ENCODE measurements around the gene SLC9B2.

GRCh38 chr4:103108542-103108941, 32.0 kb upstream of the SLC9B2 start:
- TF ChIP-seq, protein P1, sequence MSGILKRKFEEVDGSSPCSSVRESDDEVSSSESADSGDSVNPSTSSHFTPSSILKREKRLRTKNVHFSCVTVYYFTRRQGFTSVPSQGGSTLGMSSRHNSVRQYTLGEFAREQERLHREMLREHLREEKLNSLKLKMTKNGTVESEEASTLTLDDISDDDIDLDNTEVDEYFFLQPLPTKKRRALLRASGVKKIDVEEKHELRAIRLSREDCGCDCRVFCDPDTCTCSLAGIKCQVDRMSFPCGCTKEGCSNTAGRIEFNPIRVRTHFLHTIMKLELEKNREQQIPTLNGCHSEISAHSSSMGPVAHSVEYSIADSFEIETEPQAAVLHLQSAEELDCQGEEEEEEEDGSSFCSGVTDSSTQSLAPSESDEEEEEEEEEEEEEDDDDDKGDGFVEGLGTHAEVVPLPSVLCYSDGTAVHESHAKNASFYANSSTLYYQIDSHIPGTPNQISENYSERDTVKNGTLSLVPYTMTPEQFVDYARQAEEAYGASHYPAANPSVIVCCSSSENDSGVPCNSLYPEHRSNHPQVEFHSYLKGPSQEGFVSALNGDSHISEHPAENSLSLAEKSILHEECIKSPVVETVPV (CRISPR knock-in tag; IDR thresholded peaks at IDR 0.05): no peak
- TF ChIP-seq, protein P2, sequence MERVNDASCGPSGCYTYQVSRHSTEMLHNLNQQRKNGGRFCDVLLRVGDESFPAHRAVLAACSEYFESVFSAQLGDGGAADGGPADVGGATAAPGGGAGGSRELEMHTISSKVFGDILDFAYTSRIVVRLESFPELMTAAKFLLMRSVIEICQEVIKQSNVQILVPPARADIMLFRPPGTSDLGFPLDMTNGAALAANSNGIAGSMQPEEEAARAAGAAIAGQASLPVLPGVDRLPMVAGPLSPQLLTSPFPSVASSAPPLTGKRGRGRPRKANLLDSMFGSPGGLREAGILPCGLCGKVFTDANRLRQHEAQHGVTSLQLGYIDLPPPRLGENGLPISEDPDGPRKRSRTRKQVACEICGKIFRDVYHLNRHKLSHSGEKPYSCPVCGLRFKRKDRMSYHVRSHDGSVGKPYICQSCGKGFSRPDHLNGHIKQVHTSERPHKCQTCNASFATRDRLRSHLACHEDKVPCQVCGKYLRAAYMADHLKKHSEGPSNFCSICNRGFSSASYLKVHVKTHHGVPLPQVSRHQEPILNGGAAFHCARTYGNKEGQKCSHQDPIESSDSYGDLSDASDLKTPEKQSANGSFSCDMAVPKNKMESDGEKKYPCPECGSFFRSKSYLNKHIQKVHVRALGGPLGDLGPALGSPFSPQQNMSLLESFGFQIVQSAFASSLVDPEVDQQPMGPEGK (CRISPR knock-in tag; IDR thresholded peaks at IDR 0.05; ENCODE audit: borderline replicate concordance): no peak
- TF ChIP-seq ZFP30 (CRISPR knock-in tag; IDR thresholded peaks at IDR 0.05) (no peak), ZNF8 (CRISPR knock-in tag; IDR thresholded peaks at IDR 0.05) (no peak), RARB (CRISPR knock-in tag; IDR thresholded peaks at IDR 0.05) (no peak), ZFP3 (CRISPR knock-in tag; IDR thresholded peaks at IDR 0.05) (no peak), TOX (CRISPR knock-in tag; IDR thresholded peaks at IDR 0.05; ENCODE audit: borderline replicate concordance) (no peak), ZNF70 (CRISPR knock-in tag; IDR thresholded peaks at IDR 0.05) (no peak)

Measured in SK-N-SH treated with all-trans-retinoic acid at 6 μM for 48 hours (cell line).